Islet of Langerhans (tissue), 1 donor: ENCODE measurements around the gene PCDHB12.
"Not testable (repeated sequence)": the region's sequence is repeated elsewhere in the genome, so short reads cannot be mapped to it uniquely, and the experiment has no call there.

Experiments used
- FAIRE-seq: peaks from one replicate; lab custom pipeline; 2011; peaks lifted over from hg19 to GRCh38; lab: Jason Lieb, UNC

The PCDHB12 gene

DNA sequence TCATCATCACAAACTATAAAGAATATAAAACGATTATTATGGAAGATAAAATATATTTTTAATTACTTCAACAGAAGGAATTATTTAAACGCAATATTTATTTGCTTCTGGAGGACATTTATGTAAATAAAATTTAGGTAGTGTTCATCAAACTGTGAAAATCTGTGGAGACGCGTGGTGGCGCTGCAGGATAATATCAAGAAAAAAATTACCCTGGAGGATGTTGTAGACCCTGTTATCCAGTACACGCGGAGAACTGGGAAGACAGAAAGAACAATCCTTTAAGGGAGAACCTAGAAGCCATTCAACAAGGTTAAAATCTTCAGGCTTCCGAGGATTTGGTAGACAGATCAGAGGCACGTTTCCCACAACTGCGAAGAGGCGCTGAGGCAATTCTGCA is at the start of gene PCDHB12:
Gene PCDHB12 (plus strand): TSS at position 242 of the 400 bp plus-strand sequence. CDS start 189 bp downstream, outside the sequence.
- FAIRE-seq, result no peak

DNA sequence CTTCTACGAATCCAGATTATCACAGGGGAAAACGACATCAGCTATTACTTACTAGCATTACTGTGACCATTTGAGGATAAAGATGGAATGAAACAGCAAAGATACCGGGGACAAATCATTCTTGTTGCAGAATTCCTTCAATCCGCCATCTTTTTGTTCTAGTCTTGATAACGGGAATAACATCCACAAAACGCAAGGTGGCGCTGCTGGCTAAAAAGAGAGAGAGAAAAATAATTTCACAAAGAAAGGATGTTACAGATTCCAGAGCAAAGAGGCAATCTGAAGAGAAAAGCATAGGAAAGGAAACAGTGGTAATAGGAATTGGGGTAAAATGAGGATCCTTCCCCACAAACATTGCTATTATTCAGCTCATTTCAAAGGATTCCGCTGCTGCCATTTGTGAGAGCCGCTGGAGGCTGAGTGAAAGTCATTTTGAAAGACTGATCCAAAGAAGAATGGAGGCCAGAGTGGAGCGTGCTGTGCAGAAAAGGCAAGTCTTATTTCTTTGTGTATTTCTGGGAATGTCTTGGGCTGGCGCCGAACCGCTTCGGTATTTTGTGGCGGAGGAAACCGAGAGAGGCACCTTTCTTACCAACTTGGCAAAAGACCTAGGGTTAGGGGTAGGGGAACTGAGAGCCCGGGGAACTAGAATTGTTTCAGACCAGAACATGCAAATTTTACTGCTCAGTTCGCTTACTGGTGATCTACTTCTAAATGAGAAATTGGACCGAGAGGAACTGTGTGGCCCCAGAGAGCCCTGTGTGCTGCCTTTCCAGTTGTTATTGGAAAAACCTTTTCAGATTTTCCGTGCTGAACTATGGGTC is 35.9 kb upstream of the PCDHB12 start, which contains the start of gene PCDHB7:
Gene PCDHB7 (plus strand): TSS at position 264 of the 824 bp plus-strand sequence. CDS start 192 bp downstream, at position 456.
- FAIRE-seq, result no peak

DNA sequence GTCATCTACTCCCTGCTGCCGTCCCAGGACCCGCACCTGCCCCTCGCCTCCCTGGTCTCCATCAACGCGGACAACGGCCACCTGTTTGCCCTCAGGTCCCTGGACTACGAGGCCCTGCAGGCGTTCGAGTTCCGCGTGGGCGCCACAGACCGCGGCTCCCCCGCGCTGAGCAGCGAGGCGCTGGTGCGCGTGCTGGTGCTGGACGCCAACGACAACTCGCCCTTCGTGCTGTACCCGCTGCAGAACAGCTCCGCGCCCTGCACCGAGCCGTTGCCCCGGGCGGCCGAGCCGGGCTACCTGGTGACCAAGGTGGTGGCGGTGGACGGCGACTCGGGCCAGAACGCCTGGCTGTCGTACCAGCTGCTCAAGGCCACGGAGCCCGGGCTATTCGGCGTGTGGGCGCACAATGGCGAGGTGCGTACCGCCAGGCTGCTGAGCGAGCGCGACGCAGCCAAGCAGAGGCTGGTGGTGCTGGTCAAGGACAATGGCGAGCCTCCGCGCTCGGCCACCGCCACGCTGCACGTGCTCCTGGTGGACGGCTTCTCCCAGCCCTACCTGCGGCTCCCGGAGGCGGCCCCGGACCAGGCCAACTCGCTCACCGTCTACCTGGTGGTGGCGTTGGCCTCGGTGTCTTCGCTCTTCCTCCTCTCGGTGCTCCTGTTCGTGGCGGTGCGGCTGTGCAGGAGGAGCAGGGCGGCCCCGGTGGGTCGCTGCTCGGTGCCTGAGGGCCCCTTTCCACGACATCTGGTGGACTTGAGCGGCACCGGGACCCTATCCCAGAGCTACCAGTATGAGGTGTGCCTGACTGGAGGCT is 34.0 kb upstream of the PCDHB12 start:
- not testable (repeated sequence) for FAIRE-seq

DNA sequence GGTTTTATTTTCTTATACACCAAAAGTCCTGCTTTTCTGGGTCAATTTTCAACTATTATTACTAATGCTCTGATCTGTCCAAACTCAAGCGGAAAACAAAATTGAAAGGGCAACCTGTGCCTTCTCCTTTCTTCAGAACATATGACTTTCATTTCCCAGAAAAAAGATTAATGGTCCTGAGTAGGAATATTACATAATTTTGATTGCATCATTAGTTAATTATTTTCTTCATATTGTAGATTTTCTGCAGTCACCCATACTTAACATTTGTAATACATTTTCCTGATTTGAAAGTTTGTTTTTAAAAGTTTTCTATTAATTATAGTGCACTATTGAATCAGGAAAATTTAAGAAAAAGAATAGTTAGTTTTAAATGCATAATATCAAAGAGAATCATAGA is 32.6 kb upstream of the PCDHB12 start:
- FAIRE-seq, result peak; percentile 98

DNA sequence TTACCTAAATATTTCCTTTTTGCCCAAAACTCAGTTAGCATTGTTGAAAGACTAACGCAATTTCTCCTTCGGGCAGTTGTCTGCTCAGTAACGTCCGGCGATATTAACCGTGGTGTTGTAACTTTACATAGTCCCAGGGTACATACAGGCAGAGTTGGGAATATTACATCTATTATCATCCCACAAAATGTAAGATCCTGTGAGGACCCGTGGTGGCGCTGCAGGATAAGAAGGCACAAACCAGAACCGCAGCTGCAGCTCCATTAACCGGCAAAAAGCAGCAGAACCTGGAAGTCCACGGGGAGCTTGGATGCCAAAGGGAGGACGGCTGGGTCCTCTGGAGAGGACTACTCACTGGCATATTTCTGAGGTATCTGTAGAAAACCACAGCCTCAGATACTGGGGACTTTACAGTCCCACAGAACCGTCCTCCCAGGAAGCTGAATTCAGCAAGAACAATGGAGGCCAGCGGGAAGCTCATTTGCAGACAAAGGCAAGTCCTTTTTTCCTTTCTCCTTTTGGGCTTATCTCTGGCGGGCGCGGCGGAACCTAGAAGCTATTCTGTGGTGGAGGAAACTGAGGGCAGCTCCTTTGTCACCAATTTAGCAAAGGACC is 30.8 kb upstream of the PCDHB12 start, which contains the start of gene PCDHB8:
Gene PCDHB8 (plus strand): TSS at position 214 of the 615 bp plus-strand sequence. CDS start 245 bp downstream, at position 459.
- FAIRE-seq, result not testable (repeated sequence)

DNA sequence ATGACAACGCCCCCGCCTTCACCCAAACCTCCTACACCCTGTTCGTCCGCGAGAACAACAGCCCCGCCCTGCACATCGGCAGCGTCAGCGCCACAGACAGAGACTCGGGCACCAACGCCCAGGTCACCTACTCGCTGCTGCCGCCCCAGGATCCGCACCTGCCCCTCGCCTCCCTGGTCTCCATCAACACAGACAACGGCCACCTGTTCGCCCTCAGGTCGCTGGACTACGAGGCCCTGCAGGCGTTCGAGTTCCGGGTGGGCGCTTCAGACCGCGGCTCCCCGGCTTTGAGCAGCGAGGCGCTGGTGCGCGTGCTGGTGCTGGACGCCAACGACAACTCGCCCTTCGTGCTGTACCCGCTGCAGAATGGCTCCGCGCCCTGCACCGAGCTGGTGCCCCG is 29.1 kb upstream of the PCDHB12 start:
- not testable (repeated sequence) for FAIRE-seq

DNA sequence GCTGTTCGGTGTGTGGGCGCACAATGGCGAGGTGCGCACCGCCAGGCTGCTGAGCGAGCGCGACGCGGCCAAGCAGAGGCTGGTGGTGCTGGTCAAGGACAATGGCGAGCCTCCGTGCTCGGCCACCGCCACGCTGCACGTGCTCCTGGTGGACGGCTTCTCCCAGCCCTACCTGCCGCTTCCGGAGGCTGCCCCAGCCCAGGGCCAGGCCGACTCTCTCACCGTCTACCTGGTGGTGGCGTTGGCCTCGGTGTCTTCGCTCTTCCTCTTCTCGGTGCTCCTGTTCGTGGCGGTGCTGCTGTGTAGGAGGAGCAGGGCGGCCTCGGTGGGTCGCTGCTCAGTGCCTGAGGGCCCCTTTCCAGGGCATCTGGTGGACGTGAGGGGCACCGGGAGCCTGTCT is 28.6 kb upstream of the PCDHB12 start:
- FAIRE-seq, result not testable (repeated sequence)

DNA sequence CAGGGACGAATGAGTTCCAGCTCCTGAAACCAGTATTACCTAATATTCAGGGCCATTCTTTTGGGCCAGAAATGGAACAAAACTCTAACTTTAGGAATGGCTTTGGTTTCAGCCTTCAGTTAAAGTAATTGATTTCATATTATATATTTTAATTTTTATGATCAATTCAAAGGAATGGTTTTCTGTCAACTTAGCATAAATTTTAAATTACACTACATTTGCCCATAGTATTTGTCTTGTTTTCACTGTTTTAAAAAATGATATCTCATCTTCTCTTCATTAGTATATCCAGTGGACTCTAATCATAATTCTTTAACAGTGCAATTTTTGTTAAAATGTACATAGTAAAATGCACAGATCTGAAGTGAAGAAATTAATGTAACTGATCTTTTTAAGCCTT is 28.2 kb upstream of the PCDHB12 start:
- FAIRE-seq, result no peak

DNA sequence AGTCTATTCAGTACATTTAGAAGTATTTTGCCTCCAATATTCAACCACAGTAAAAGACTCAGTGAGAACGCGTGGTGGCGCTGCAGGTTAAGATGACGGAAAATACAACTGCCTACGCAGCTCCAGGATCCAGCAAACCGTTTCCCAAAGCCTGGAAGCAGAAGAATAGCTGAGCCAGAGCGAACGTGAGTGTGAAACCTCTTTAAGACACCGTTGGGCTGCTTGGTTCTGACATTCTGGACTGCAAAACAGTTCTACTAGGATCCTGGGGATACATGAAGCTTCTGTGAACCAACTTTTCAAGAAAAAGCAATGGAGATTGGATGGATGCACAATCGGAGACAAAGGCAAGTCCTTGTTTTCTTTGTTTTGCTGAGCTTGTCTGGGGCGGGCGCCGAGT is 26.3 kb upstream of the PCDHB12 start, which contains the start of gene PCDHB16:
Gene PCDHB16 (plus strand): TSS at position 140 of the 400 bp plus-strand sequence. CDS start 173 bp downstream, at position 313.
- FAIRE-seq, result no peak

DNA sequence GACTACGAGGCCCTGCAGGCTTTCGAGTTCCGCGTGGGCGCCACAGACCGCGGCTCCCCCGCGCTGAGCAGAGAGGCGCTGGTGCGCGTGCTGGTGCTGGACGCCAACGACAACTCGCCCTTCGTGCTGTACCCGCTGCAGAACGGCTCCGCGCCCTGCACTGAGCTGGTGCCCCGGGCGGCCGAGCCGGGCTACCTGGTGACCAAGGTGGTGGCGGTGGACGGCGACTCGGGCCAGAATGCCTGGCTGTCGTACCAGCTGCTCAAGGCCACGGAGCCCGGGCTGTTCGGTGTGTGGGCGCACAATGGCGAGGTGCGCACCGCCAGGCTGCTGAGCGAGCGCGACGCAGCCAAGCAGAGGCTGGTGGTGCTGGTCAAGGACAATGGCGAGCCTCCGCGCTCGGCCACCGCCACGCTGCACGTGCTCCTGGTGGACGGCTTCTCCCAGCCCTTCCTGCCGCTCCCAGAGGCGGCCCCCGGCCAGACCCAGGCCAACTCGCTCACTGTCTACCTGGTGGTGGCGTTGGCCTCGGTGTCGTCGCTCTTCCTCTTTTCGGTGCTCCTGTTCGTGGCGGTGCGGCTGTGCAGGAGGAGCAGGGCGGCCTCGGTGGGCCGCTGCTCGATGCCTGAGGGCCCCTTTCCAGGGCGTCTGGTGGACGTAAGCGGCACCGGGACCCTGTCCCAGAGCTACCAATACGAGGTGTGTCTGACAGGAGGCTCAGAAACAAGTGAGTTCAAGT is 24.2 kb upstream of the PCDHB12 start:
- FAIRE-seq, result not testable (repeated sequence)

DNA sequence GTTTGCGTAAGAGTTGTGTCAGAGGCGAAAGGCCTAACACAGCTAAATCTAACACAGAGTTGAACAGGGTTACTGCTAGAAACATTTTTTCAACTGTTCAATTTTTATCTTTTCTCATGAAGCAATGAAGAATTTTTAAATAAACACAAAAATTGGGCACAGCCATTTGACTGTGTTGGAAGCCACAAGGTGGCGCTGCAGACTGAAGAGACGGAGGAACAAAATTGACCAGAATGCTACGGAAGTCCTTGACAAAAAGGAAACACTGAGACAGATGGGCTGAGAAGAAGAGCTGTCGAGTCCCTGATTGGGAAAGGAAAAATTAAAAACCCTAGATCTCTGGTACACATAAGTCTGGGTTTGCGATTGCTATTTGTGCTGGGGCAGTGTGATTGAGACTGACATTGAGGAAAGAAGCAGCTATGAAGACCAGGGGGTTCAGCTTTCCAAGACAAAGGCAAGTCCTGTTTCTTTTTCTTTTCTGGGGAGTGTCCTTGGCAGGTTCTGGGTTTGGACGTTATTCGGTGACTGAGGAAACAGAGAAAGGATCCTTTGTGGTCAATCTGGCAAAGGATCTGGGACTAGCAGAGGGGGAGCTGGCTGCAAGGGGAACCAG is 21.5 kb upstream of the PCDHB12 start, which contains the start of gene PCDHB9:
Gene PCDHB9 (plus strand): TSS at position 265 of the 616 bp plus-strand sequence. CDS start 158 bp downstream, at position 423.
- no peak for FAIRE-seq

DNA sequence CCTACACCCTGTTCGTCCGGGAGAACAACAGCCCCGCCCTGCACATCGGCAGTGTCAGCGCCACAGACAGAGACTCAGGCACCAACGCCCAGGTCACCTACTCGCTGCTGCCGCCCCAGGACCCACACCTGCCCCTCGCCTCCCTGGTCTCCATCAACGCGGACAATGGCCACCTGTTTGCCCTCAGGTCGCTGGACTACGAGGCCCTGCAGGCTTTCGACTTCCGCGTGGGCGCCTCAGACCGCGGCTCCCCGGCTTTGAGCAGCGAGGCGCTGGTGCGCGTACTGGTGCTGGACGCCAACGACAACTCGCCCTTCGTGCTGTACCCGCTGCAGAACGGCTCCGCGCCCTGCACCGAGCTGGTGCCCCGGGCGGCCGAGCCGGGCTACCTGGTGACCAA is 19.8 kb upstream of the PCDHB12 start:
- not testable (repeated sequence) for FAIRE-seq

DNA sequence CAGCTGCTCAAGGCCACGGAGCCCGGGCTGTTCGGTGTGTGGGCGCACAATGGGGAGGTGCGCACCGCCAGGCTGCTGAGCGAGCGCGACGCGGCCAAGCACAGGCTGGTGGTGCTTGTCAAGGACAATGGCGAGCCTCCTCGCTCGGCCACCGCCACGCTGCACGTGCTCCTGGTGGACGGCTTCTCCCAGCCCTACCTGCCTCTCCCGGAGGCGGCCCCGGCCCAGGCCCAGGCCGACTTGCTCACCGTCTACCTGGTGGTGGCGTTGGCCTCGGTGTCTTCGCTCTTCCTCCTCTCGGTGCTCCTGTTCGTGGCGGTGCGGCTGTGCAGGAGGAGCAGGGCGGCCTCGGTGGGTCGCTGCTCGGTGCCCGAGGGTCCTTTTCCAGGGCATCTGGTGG is 19.4 kb upstream of the PCDHB12 start:
- not testable (repeated sequence) for FAIRE-seq

DNA sequence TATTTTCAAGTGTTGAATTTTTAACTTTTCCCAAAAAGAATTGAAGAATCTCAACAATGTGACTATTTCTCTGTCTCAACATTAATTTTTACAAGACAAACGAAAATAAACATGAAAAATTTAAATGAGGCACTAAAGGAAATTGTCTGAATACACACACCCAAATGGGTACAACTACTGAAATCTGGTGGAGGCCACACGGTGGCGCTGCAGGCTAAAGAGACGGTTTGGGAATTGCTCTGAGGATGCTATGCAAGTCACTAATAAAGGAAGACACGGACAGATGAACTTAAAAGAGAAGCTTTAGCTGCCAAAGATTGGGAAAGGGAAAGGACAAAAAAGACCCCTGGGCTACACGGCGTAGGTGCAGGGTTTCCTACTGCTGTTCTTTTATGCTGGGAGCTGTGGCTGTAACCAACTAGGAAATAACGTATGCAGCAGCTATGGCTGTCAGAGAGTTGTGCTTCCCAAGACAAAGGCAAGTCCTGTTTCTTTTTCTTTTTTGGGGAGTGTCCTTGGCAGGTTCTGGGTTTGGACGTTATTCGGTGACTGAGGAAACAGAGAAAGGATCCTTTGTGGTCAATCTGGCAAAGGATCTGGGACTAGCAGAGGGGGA is 16.3 kb upstream of the PCDHB12 start, which contains the start of gene PCDHB10:
Gene PCDHB10 (plus strand): TSS at position 244 of the 616 bp plus-strand sequence. CDS start 200 bp downstream, at position 444.
- no peak for FAIRE-seq

DNA sequence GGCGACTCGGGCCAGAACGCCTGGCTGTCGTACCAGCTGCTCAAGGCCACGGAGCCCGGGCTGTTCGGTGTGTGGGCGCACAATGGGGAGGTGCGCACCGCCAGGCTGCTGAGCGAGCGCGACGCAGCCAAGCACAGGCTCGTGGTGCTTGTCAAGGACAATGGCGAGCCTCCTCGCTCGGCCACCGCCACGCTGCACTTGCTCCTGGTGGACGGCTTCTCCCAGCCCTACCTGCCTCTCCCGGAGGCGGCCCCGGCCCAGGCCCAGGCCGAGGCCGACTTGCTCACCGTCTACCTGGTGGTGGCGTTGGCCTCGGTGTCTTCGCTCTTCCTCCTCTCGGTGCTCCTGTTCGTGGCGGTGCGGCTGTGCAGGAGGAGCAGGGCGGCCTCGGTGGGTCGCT is 14.2 kb upstream of the PCDHB12 start:
- not testable (repeated sequence) for FAIRE-seq

DNA sequence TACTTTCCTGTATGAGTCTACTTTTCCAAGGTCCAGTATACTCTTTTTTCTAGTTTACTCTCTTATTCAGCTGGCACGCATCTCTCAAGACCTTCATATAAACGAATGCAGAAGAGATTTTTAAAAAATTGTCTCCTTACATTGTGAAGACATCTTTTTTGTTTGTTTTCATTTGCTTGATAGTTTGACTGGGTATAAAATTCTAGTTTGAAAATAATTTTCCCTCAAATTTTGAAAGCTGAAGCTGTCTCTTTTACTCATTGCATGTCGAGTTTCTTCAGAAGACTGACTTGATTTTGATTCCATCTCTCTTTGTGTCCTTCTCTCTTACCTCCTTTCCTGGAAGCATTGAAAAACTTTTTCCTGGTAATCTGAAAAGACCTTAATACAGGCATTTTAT is 12.2 kb upstream of the PCDHB12 start:
- no peak for FAIRE-seq

DNA sequence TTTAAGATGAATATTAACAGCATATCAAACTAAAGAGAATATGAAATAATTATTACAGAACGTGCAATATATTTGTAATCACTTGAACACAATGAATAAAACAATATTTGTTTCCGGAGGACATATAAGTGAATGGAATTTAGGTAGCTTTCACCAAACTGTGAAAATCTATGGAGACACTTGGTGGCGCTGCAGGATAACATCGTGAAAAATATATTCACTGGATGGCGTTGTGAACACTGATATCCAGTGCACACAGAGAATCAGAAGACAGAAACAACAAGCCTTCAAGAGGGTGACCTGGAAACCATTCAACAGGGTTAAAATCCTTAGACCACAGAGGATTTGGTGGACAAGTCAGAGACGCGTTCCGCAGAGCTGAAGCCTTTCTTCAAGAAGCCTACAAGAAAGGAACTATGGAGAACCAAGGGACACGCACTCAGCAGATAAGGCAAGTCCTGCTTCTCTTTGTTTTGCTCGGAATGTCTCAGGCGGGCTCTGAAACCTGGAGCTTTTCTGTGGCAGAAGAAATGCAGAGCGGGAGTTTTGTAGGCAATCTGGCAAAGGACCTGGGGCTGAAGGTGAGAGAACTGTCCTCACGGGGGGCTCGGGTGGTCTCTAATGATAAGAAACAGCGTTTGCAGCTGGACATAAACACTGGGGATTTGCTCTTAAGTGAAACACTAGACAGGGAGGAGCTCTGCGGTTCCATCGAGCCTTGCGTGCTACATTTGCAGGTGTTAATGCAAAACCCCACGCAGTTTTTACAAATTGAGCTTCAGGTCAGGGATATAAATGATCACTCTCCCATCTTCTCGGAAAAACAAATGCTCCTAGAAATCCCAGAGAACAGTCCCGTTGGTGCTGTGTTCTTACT is 8.9 kb upstream of the PCDHB12 start, which contains the start of gene PCDHB11:
Gene PCDHB11 (plus strand): TSS at position 269 of the 877 bp plus-strand sequence. CDS start 148 bp downstream, at position 417.
- FAIRE-seq, result no peak

DNA sequence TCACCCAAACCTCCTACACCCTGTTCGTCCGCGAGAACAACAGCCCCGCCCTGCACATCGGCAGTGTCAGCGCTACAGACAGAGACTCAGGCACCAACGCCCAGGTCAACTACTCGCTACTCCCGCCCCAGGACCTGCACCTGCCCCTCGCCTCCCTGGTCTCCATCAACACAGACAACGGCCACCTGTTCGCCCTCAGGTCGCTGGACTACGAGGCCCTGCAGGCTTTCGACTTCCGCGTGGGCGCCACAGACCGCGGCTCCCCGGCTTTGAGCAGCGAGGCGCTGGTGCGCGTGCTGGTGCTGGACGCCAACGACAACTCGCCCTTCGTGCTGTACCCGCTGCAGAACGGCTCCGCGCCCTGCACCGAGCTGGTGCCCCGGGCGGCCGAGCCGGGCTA is 7.4 kb upstream of the PCDHB12 start:
- not testable (repeated sequence) for FAIRE-seq

DNA sequence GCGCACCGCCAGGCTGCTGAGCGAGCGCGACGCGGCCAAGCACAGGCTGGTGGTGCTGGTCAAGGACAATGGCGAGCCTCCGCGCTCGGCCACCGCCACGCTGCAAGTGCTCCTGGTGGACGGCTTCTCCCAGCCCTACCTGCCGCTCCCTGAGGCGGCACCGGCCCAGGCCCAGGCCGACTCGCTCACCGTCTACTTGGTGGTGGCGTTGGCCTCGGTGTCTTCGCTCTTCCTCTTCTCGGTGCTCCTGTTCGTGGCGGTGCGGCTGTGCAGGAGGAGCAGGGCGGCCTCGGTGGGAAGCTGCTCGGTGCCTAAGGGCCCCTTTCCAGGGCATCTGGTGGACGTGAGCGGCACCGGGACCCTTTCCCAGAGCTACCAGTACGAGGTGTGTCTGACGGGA is 6.9 kb upstream of the PCDHB12 start:
- not testable (repeated sequence) for FAIRE-seq
